H9 (cell line): ENCODE measurements around the gene NDUFC2. TPM values are rescaled to one million over a fixed set of nuclear protein-coding genes. Genes with fewer than 3 reads are reported as not detected.
A peak's percentile ranks its signal among the peaks of the same experiment; 100 is the strongest.

Source experiments
- DNase-seq: peaks from one replicate; pipeline ENCODE4 v3.0.0-alpha.2; 2017
- H2AFZ ChIP-seq: one replicate; pipeline ENCODE4 v1.6.1; 2013; ENCODE audit warnings: mild to moderate bottlenecking, low read length, control low read depth, moderate library complexity
- H2AK5ac ChIP-seq: 2 replicates; pipeline ENCODE4 v1.6.1; 2013; ENCODE audit warnings: low read length, control low read depth, mixed read lengths; ENCODE audit not compliant: insufficient read length
- H2BK120ac ChIP-seq: one replicate; pipeline ENCODE4 v1.6.1; 2013; ENCODE audit warnings: low read depth, mild to moderate bottlenecking, low read length, control low read depth, inconsistent platforms; ENCODE audit not compliant: poor library complexity, severe bottlenecking
- H2BK12ac ChIP-seq: 2 replicates; pipeline ENCODE4 v1.6.1; 2013; ENCODE audit warnings: low read length, control low read depth, mixed read lengths, low read depth; ENCODE audit not compliant: insufficient read length
- H2BK15ac ChIP-seq: 2 replicates; pipeline ENCODE4 v1.6.1; 2013; ENCODE audit warnings: low read depth, low read length, control low read depth
- H2BK20ac ChIP-seq: one replicate; pipeline ENCODE4 v1.6.1; 2013; ENCODE audit warnings: low read depth, mild to moderate bottlenecking, low read length, control low read depth, inconsistent platforms; ENCODE audit not compliant: poor library complexity, severe bottlenecking
- H2BK5ac ChIP-seq: 2 replicates; pipeline ENCODE4 v1.6.1; 2013; ENCODE audit warnings: low read length, control low read depth, mixed read lengths; ENCODE audit not compliant: insufficient read length
- H3K14ac ChIP-seq: 2 replicates; pipeline ENCODE4 v1.6.1; 2013; ENCODE audit warnings: low read length, control low read depth; ENCODE audit not compliant: insufficient read depth
- H3K18ac ChIP-seq: 2 replicates; pipeline ENCODE4 v1.6.1; 2013; ENCODE audit warnings: low read depth, mild to moderate bottlenecking, mixed read lengths, low read length, control low read depth; ENCODE audit not compliant: insufficient read length
- H3K23ac ChIP-seq: 2 replicates; pipeline ENCODE4 v1.6.1; 2013; ENCODE audit warnings: low read length, control low read depth, mixed read lengths, low read depth; ENCODE audit not compliant: insufficient read length
- H3K23me2 ChIP-seq: 2 replicates; pipeline ENCODE4 v1.6.1; 2013; ENCODE audit warnings: low read depth, mild to moderate bottlenecking, mixed read lengths, low read length, control low read depth; ENCODE audit not compliant: insufficient read length, poor library complexity, severe bottlenecking
- H3K27ac ChIP-seq: 2 replicates; pipeline ENCODE4 v1.5.1; 2013; ENCODE audit warnings: low read length, control low read depth, mixed read lengths, low read depth; ENCODE audit not compliant: insufficient read length
- H3K27me3 ChIP-seq: 2 replicates; pipeline ENCODE4 v1.6.1; 2013; ENCODE audit warnings: low read length, control low read depth, inconsistent platforms; ENCODE audit not compliant: insufficient read depth
- H3K4ac ChIP-seq: 2 replicates; pipeline ENCODE4 v1.6.1; 2013; ENCODE audit warnings: low read depth, mild to moderate bottlenecking, control low read depth, inconsistent platforms, low read length, moderate library complexity
- H3K4me1 ChIP-seq: 2 replicates; pipeline ENCODE4 v1.6.1; 2013; ENCODE audit warnings: low read length, control low read depth, inconsistent platforms; ENCODE audit not compliant: insufficient read depth
- H3K4me2 ChIP-seq: 2 replicates; pipeline ENCODE4 v1.6.1; 2013; ENCODE audit warnings: low read length, control low read depth, mixed read lengths; ENCODE audit not compliant: insufficient read length, insufficient read depth
- H3K56ac ChIP-seq: 2 replicates; pipeline ENCODE4 v1.6.1; 2013; ENCODE audit warnings: low read depth, mild to moderate bottlenecking, mixed read lengths, low read length, control low read depth; ENCODE audit not compliant: insufficient read length
- H3K79me1 ChIP-seq: 2 replicates; pipeline ENCODE4 v1.6.1; 2013; ENCODE audit warnings: low read depth, mild to moderate bottlenecking, moderate library complexity, low read length, control low read depth, inconsistent platforms; ENCODE audit not compliant: insufficient read depth, poor library complexity, severe bottlenecking
- H3K79me2 ChIP-seq: 2 replicates; pipeline ENCODE4 v1.6.1; 2013; ENCODE audit warnings: low read length, control low read depth, inconsistent platforms; ENCODE audit not compliant: insufficient read depth
- H3K9ac ChIP-seq: 2 replicates; pipeline ENCODE4 v1.6.1; 2013; ENCODE audit warnings: low read length, control low read depth, mixed read lengths; ENCODE audit not compliant: insufficient read length; ENCODE audit errors: extremely low read depth
- H3K9me3 ChIP-seq: one replicate; pipeline ENCODE4 v1.6.1; 2013; ENCODE audit warnings: low read depth, low read length, inconsistent platforms; ENCODE audit not compliant: control insufficient read depth
- H3T11ph ChIP-seq: one replicate; pipeline ENCODE4 v1.6.1; 2013; ENCODE audit warnings: mild to moderate bottlenecking, low read length, control low read depth, inconsistent platforms
- H4K20me1 ChIP-seq: one replicate; pipeline ENCODE4 v1.6.1; 2013; ENCODE audit not compliant: control insufficient read depth, insufficient read length, insufficient read depth
- H4K5ac ChIP-seq: 2 replicates; pipeline ENCODE4 v1.6.1; 2013; ENCODE audit warnings: low read depth, mild to moderate bottlenecking, mixed read lengths, low read length, control low read depth; ENCODE audit not compliant: insufficient read length
- H4K8ac ChIP-seq: replicated peaks from 2 replicates; pipeline ENCODE4 v1.6.1; 2013; ENCODE audit warnings: low read length, control low read depth, mixed read lengths, low read depth; ENCODE audit not compliant: insufficient read length
- H4K91ac ChIP-seq: 2 replicates; pipeline ENCODE4 v1.6.1; 2013; ENCODE audit warnings: low read depth, mild to moderate bottlenecking, moderate library complexity, mixed read lengths, low read length, control low read depth; ENCODE audit not compliant: insufficient read length
- H3K27ac Mint-ChIP-seq, 3 experiments: 2 replicates in 2 of 3; 3 replicates in 1 of 3; pipeline ENCODE4 v1.8.0; 2020 to 2021; ENCODE audit warnings: mixed read lengths in 3 of 3, mild to moderate bottlenecking in 1 of 3, moderate library complexity in 1 of 3
- H3K27me3 Mint-ChIP-seq: 2 replicates; pipeline ENCODE4 v1.8.0; 2021; ENCODE audit warnings: low read depth, mild to moderate bottlenecking, moderate library complexity, mixed read lengths
- H3K36me3 Mint-ChIP-seq, 3 experiments: 2 replicates in 2 of 3; 3 replicates in 1 of 3; pipeline ENCODE4 v1.8.0; 2020 to 2021; ENCODE audit warnings: low read depth in 3 of 3, mixed read lengths in 3 of 3; ENCODE audit not compliant: insufficient read depth in 1 of 3
- H3K4me1 Mint-ChIP-seq, 2 experiments: 2 replicates each; pipeline ENCODE4 v1.8.0; 2020; ENCODE audit warnings: mixed read lengths in 2 of 2
- H3K4me3 Mint-ChIP-seq, 2 experiments: 2 replicates in 1 of 2; 3 replicates in 1 of 2; pipeline ENCODE4 v1.8.0; 2020 to 2021; ENCODE audit warnings: mild to moderate bottlenecking in 2 of 2, mixed read lengths in 2 of 2, moderate library complexity in 1 of 2
- H3K9me3 Mint-ChIP-seq, 2 experiments: 2 replicates in 1 of 2; 3 replicates in 1 of 2; pipeline ENCODE4 v1.8.0; 2020; ENCODE audit warnings: mild to moderate bottlenecking in 2 of 2, mixed read lengths in 2 of 2, moderate library complexity in 1 of 2
- CTCF ChIP-seq: fragments of 200-600 bp; sonication (generic); conservative IDR thresholded peaks from 3 replicates; pipeline ENCODE4 v1.8.0; 2021; ENCODE audit warnings: antibody characterized with exemption, mild to moderate bottlenecking
- WGBS: extraction: QIAGEN DNeasy Blood & Tissue Kit; methylation state at CpG from one replicate; pipeline ENCODE4 v1.1.7; 2013; ENCODE audit warnings: missing lambda C conversion rate, low lambda C conversion rate, mixed read lengths; ENCODE audit not compliant: insufficient read length; ENCODE audit errors: extremely low coverage; 5-methylcytosine and 5-hydroxymethylcytosine counted together
- total RNA-seq: library from RNA; stranded (reverse); gene quantifications from 2 replicates; pipeline ENCODE4 v1.2.1, GENCODE V29; 2021

Gene NDUFC2
- total RNA-seq, 1 experiment from 2014 or later, result 247 TPM

- Mint-ChIP-seq H3K4me3 (no peak within 1 kb of the TSS; a peak in 1 of 5 replicates), H3K27ac (peak within 1 kb of the TSS in 1 of 3 experiments; percentile 76; a peak in 1 of 7 replicates), H3K4me1 (no peaks in the 10 kb centered on the region), H3K9me3 (no peaks in the 10 kb centered on the region), H3K27me3 (no peaks in the 10 kb centered on the region), H3K36me3 (peaks cover 8 to 15% (median 11%) of the 10 kb centered on the region in 3 experiments; a peak in 6 of 7 replicates)
- DNase-seq, result no peak
- H3K27ac ChIP-seq, result no peak within 1 kb of the TSS
- no peak within 1 kb of the TSS for H2BK120ac ChIP-seq
- H2BK5ac ChIP-seq, result no peak within 1 kb of the TSS
- H3T11ph ChIP-seq, result no peak within 1 kb of the TSS
- no peak within 1 kb of the TSS for H2BK12ac ChIP-seq
- no peaks in the 10 kb centered on the region for H4K20me1 ChIP-seq
- no peaks in the 10 kb centered on the region for H3K79me2 ChIP-seq
- H3K4me2 ChIP-seq, result no peak within 1 kb of the TSS
- H4K91ac ChIP-seq, result no peak within 1 kb of the TSS
- no peak within 1 kb of the TSS for H2AK5ac ChIP-seq
- no peak within 1 kb of the TSS for H2BK20ac ChIP-seq
- no peak for TF ChIP-seq CTCF
- no CpG with 5 or more reads among the region's 14 CpGs for WGBS
- H4K8ac ChIP-seq, result no peak within 1 kb of the TSS
- no peak within 1 kb of the TSS for H2AFZ ChIP-seq
- H3K4me1 ChIP-seq, result no peaks in the 10 kb centered on the region
- no peak within 1 kb of the TSS for H3K18ac ChIP-seq
- no peak within 1 kb of the TSS for H2BK15ac ChIP-seq
- no peaks in the 10 kb centered on the region for H3K23me2 ChIP-seq
- no peaks in the 10 kb centered on the region for H3K79me1 ChIP-seq
- H3K4ac ChIP-seq, result no peak within 1 kb of the TSS
- H3K9ac ChIP-seq, result no peak within 1 kb of the TSS
- H3K56ac ChIP-seq, result no peak within 1 kb of the TSS
- no peak within 1 kb of the TSS for H3K23ac ChIP-seq
- no peaks in the 10 kb centered on the region for H3K27me3 ChIP-seq
- H4K5ac ChIP-seq, result no peak within 1 kb of the TSS
- no peaks in the 10 kb centered on the region for H3K9me3 ChIP-seq
- no peak within 1 kb of the TSS; the same call in 1 of the 2 replicates for H3K14ac ChIP-seq
These were observed 16.1 kb downstream of the NDUFC2 start, which contains the start of gene THRSP for GRCh38 chr11:78063440-78064181. THRSP (plus strand) TSS chr11:78063861; CDS start chr11:78063882, 21 bp downstream.
